ENCODE data around the gene KRT33B.

DNA sequence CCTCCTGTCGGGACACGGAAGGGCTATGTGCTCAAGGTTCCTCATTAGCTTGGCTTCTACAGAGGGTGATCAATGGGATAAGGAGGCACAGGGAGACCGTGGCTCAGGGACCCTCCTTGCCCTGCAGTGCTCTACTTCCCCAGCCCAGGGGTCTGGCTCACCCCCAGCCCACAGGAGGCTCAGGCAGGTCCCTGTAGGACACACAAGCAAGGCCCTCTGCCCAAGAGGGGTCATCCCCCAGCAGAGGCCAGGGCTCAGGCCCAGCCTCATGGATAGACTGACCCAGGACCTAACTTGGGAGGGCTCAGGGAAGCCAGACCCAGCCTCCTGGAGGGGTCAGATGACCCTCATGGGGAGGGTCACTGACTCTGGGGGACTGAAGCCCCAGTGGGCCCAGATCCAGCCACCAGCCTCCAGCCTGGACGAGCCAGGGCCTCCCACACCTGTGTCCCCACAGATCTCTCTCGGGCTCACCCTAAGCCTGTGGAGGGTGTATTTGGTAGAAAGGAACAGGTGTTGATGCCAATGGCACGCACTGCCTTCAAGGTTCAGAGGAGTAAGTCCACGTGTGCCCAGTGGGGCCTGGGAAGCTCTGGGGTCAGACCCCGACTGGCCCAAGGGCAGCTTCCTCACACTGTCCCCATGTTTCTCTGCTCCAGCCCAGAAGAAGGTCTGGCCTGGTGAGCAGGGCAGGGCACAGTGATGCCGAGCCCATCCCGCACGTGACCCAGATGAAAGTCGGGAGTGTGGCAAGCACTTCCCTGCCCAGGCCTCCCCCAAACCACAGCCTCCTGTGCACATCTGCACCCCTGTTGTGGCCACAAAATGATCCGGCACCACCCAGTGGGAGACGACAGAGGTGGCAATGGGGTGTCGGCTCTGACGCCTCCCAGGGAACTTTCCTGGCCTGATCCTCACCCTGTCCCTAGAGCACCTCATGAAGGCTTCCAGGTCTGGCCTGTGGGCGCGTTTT, 43.2 kb downstream of the KRT33B start:
- TF ChIP-seq SIN3A (IDR thresholded peaks at IDR 0.05; ENCODE audit: borderline replicate concordance, insufficient read depth, low read length) (no peak), POLR2AphosphoS5 (IDR thresholded peaks at IDR 0.05; ENCODE audit: low read depth, low read length) (no peak), TAF1 (IDR thresholded peaks at IDR 0.05; ENCODE audit: borderline replicate concordance, insufficient read depth, low read length) (no peak), FOXP2 (optimal IDR thresholded peaks at IDR 0.05; ENCODE audit: borderline replicate concordance, extremely low read depth, extremely low read length, insufficient read depth) (no peak)
- TF ChIP-seq, protein P1, sequence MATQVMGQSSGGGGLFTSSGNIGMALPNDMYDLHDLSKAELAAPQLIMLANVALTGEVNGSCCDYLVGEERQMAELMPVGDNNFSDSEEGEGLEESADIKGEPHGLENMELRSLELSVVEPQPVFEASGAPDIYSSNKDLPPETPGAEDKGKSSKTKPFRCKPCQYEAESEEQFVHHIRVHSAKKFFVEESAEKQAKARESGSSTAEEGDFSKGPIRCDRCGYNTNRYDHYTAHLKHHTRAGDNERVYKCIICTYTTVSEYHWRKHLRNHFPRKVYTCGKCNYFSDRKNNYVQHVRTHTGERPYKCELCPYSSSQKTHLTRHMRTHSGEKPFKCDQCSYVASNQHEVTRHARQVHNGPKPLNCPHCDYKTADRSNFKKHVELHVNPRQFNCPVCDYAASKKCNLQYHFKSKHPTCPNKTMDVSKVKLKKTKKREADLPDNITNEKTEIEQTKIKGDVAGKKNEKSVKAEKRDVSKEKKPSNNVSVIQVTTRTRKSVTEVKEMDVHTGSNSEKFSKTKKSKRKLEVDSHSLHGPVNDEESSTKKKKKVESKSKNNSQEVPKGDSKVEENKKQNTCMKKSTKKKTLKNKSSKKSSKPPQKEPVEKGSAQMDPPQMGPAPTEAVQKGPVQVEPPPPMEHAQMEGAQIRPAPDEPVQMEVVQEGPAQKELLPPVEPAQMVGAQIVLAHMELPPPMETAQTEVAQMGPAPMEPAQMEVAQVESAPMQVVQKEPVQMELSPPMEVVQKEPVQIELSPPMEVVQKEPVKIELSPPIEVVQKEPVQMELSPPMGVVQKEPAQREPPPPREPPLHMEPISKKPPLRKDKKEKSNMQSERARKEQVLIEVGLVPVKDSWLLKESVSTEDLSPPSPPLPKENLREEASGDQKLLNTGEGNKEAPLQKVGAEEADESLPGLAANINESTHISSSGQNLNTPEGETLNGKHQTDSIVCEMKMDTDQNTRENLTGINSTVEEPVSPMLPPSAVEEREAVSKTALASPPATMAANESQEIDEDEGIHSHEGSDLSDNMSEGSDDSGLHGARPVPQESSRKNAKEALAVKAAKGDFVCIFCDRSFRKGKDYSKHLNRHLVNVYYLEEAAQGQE (IDR thresholded peaks at IDR 0.05; ENCODE audit: insufficient read depth in 1 of 2, low read depth in 2 of 2, low read length in 2 of 2), result no peak

Data from PFSK-1 (cell line).